ENCODE data around the gene CHST10. TPM values are rescaled to one million over a fixed set of nuclear protein-coding genes. Genes with fewer than 3 reads are reported as not detected.

CHST10 gene
- polyA plus RNA-seq (76.1 and 83.3 TPM in 2 replicates), polyA minus RNA-seq (73.5 and 75.4 TPM in 2 replicates)

GRCh38 chr2:100416935-100417710 is at the start of gene CHST10:
TSS of gene CHST10 (minus strand) at chr2:100417668. CDS start at chr2:100406675, 10,993 bp downstream.
- H3K27ac ChIP-seq (ENCODE audit: low read length) = peak within 1 kb of the TSS; percentile 67
- no peaks in the 10 kb centered on the region for H3K36me3 ChIP-seq (ENCODE audit: insufficient read depth, low read length)
- no peaks in the 10 kb centered on the region for H3K9me2 ChIP-seq (ENCODE audit: insufficient read depth, low read length)
- TF ChIP-seq TAF1 (IDR thresholded peaks at IDR 0.05; ENCODE audit: low read depth) (no peak), EZH2 (IDR thresholded peaks at IDR 0.05; ENCODE audit: borderline replicate concordance, insufficient read depth, low read length, poor library complexity, severe bottlenecking) (no peak), MXI1 (conservative IDR thresholded peaks at IDR 0.05; ENCODE audit: poor library complexity, severe bottlenecking) (peak; percentile 79), CTCF (IDR thresholded peaks at IDR 0.05; ENCODE audit: poor library complexity, severe bottlenecking) (peak; percentile 28), REST (IDR thresholded peaks at IDR 0.05; ENCODE audit: borderline replicate concordance) (no peak), RAD21 (conservative IDR thresholded peaks at IDR 0.05) (no peak), POLR2AphosphoS5 (IDR thresholded peaks at IDR 0.05) (peak; percentile 56), SMC3 (conservative IDR thresholded peaks at IDR 0.05; ENCODE audit: poor library complexity) (peak; percentile 19), EP300 (conservative IDR thresholded peaks at IDR 0.05; ENCODE audit: poor library complexity, severe bottlenecking) (peak; percentile 29)
- H3F3A ChIP-seq (ENCODE audit: insufficient read depth, low read length, poor library complexity, severe bottlenecking) = no peaks in the 10 kb centered on the region
- no peaks in the 10 kb centered on the region for H3K9me3 ChIP-seq (ENCODE audit: low read length)
- H3K4me2 ChIP-seq (ENCODE audit: low read length) = peak within 1 kb of the TSS; percentile 86
- peak within 1 kb of the TSS; percentile 75 for H3K9ac ChIP-seq (ENCODE audit: low read length)
- peak within 1 kb of the TSS; percentile 65 for H2AFZ ChIP-seq (ENCODE audit: low read depth, low read length)
- H4K20me1 ChIP-seq (ENCODE audit: insufficient read depth) = no peaks in the 10 kb centered on the region
- H3K79me2 ChIP-seq (replicated peaks; ENCODE audit: insufficient read depth, low read length) = peaks cover 22% of the 10 kb centered on the region
- peak within 1 kb of the TSS; percentile 71 for H3K4me3 ChIP-seq (ENCODE audit: low read length)
- H3K27me3 ChIP-seq (ENCODE audit: insufficient read depth, low read depth, low read length) = no peaks in the 10 kb centered on the region

GRCh38 chr2:100460904-100461530 is 43.5 kb upstream of the CHST10 start:
- Histone ChIP-seq H3K9ac (ENCODE audit: low read length) (no peak overlapping the region), H3F3A (ENCODE audit: insufficient read depth, low read length, poor library complexity, severe bottlenecking) (no peaks in the 10 kb centered on the region), H3K4me3 (ENCODE audit: low read length) (no peak overlapping the region), H3K79me2 (replicated peaks; ENCODE audit: insufficient read depth, low read length) (no peaks in the 10 kb centered on the region), H3K9me3 (ENCODE audit: low read length) (no peaks in the 10 kb centered on the region), H2AFZ (ENCODE audit: low read depth, low read length) (no peak overlapping the region), H4K20me1 (ENCODE audit: insufficient read depth) (no peaks in the 10 kb centered on the region), H3K4me2 (ENCODE audit: low read length) (no peak overlapping the region), H3K27ac (ENCODE audit: low read length) (no peak overlapping the region), H3K27me3 (ENCODE audit: insufficient read depth, low read depth, low read length) (no peaks in the 10 kb centered on the region), H3K36me3 (ENCODE audit: insufficient read depth, low read length) (no peaks in the 10 kb centered on the region), H3K9me2 (ENCODE audit: insufficient read depth, low read length) (no peaks in the 10 kb centered on the region)
- TF ChIP-seq EZH2 (IDR thresholded peaks at IDR 0.05; ENCODE audit: borderline replicate concordance, insufficient read depth, low read length, poor library complexity, severe bottlenecking) = no peak
- TF ChIP-seq TAF1 (IDR thresholded peaks at IDR 0.05; ENCODE audit: low read depth) = no peak
- no peak for TF ChIP-seq CTCF (IDR thresholded peaks at IDR 0.05; ENCODE audit: poor library complexity, severe bottlenecking)
- no peak for TF ChIP-seq RAD21 (conservative IDR thresholded peaks at IDR 0.05)
- no peak for TF ChIP-seq REST (IDR thresholded peaks at IDR 0.05; ENCODE audit: borderline replicate concordance)
- TF ChIP-seq MXI1 (conservative IDR thresholded peaks at IDR 0.05; ENCODE audit: poor library complexity, severe bottlenecking) = no peak
- TF ChIP-seq POLR2AphosphoS5 (IDR thresholded peaks at IDR 0.05) = no peak
- no peak for TF ChIP-seq EP300 (conservative IDR thresholded peaks at IDR 0.05; ENCODE audit: poor library complexity, severe bottlenecking)

All from neural cell (in vitro differentiated cells).